COR-L47 (cell line): ENCODE measurements around the gene CHRD.
"Not testable (repeated sequence)": the region's sequence is repeated elsewhere in the genome, so short reads cannot be mapped to it uniquely, and the experiment has no call there.

ENCODE experiments used
- DNase-seq: peaks from one replicate; lab custom pipeline; 2025; lab: John Stamatoyannopoulos, UW

CHRD gene

DNA sequence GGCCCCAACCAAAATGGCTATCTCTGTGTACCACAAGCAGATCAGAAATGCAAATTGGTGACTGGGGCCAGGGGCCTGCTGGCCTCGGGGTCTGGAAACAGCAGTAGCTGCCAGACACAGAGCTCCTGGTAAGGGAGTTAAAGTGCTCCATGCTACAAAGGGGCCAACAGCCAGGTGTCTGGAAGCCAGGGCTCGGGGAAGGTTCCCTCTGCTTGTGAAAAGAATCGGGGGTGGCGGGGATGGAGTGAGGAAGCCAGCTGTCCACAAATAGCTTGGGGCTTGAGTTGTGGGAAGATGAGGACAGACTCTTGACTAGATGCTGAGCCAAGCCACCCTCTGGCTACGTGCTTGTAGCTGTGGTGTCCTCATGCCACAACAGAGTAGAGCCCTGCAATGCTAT lies 39.3 kb downstream of the CHRD start:
- DNase-seq = no peak

DNA sequence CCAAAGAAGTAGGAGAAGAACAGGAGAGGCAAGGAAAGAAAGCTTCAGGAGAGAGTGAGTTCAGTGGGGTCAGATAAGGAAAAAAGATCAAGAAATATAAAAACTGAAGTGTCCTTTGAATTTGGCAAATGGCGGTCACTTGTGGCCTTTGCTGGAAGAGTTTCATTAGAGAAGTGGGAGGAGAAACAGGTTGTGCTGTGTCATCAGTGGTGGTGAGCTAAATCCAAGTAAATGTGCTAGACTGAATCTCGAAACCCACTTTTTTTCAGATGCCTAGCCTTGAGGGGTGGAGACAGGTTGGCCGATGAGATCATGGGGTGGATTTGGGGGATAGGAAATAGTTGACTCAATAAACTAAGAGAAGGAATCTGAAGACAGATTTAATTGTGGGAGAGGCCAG lies 43.7 kb downstream of the CHRD start:
- DNase-seq = no peak

DNA sequence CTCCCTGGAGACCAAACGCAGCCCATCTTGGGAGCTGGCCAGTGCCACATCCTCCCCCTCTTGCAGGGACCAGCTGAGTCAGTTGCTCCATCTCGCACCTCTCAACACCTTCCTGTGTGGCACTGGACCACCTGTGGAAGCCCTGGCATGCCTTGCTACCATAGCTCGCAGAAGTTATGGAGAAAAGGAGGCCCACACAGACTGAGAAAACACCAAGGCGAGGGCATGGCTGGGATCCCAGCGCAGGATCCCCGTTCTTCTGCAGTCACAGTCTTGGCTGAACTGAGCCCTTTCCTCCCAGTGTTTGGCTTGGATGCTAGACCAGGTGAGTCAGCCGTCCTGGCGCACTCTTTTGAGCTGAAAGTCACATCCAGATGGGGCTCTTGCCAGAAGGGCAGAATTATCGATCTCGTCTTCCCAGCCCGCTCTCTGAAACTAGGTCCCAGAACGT lies 46.9 kb downstream of the CHRD start:
- DNase-seq = no peak

DNA sequence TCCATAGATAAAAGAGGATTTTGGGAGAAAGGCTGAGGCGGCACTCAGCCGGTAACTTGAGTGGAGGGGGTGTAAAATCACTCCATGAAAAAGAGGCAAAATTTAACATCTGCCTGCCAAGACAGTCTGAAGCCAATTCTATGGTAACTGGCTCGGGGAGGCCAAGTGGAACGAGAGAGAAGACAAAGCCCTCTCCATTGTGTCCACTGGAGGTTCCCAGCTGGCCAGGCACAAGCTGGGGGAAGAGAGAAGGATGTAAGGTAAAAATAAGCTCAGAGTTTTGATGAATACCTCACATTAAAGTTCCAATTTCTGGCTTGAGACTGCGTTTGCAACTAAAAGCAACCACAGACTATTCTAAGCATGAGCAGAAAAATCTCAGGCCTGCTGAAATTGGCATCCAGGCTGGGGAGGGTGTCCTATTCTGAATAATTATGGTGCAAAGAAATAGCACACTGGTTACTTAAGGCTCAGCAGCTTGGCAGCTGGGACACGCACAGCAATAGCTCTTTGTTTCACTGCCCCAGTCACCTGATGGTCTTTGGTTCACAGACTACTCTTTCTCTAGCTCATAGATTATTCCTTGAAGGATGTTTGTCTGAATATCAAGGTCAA lies 48.8 kb downstream of the CHRD start:
- DNase-seq = no peak

DNA sequence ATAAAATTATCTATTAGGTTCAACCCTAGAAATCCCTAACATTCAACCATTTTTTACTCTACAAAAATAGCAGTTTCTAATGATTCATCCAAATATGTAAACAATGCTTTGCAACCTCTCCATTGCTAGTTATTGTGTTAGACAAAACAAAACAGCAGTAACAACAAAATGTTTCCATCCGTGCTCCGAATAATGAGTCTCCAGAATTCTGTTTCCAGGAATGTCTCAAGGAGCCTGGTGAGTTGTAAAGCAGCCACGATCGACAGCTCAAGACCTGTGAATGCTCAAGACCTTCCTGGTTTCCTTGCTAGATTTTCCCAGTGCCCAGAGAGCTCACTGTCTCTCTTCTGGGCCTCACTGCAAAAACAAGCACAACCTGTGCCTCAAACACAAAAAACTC lies 49.9 kb downstream of the CHRD start:
- no peak for DNase-seq

DNA sequence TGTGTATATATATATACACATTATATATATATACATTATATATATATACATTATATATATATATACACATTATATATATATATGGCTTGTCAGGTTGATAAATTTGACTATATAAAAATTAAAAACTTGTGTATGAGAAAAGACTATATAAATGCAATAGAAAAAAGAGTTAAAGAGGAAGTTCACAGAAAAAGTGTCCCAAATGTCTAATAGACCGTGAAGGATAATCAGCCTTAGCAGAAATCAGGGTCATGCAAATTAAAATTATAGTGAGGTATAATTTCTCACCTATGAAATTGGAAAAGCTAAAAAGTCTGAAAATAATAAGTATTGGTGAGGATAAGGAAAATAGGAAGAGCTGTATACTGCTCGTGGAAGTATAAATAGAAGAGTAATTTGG lies 51.1 kb downstream of the CHRD start:
- no peak for DNase-seq

DNA sequence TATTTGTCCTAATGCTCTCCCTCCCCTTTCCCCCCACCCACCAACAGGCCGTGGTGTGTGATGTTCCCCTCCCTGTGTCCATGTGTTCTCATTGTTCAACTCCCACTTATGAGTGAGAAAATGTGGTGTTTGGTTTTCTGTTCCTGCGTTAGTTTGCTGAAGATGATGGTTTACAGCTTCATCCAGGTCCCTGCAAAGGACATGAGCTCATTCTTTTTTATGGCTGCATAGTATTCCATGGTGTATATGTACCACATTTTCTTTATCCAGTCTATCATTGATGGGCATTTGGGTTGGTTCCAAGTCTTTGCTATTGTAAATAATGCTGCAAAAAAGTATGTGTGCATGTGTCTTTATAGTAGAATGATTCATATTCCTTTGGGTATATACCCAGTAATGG lies 53.3 kb downstream of the CHRD start:
- DNase-seq = not testable (repeated sequence)

DNA sequence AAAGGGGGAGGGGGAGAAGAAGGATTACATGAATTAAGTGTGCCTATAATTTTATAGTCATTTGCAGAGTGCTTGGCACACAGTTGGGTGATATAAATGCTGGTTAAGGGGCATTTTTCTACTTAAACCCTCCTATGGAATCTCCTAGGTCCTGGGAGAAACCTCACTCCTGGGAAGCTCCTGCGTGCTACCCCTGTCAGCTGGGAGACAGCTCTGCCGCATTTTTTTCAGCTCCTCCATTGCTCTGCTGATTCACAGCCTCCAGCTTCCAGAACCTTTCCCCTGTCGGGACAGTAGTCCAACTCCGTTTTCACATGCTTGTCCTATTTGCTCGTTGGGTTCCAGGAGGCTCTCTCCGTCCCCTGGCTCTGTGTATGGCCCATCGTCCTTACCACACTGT lies 59.2 kb downstream of the CHRD start:
- DNase-seq = no peak
